Mesodermal cell (in vitro differentiated cells): ENCODE measurements around the gene VSTM4.

Source experiments
- H3K27ac ChIP-seq: 2 replicates; pipeline ENCODE4 v1.7.0; 2013; ENCODE audit warnings: mild to moderate bottlenecking, low read depth, low read length, moderate library complexity; ENCODE audit not compliant: severe bottlenecking
- H3K36me3 ChIP-seq: 2 replicates; pipeline ENCODE4 v1.7.1; 2013; ENCODE audit warnings: mild to moderate bottlenecking, low read length, moderate library complexity; ENCODE audit not compliant: control insufficient read depth, insufficient read depth
- H3K4me1 ChIP-seq: one replicate; pipeline ENCODE4 v1.7.1; 2013; ENCODE audit warnings: mild to moderate bottlenecking, low read length; ENCODE audit not compliant: insufficient read depth, control insufficient read depth, poor library complexity, severe bottlenecking
- H3K4me3 ChIP-seq: 2 replicates; pipeline ENCODE4 v1.7.0; 2013; ENCODE audit warnings: low read length, control low read depth, mild to moderate bottlenecking; ENCODE audit not compliant: insufficient read depth, poor library complexity, severe bottlenecking; ENCODE audit errors: extremely low read depth
- H3K9me3 ChIP-seq: 2 replicates; pipeline ENCODE4 v1.7.1; 2013; ENCODE audit warnings: mild to moderate bottlenecking, low read length, moderate library complexity; ENCODE audit not compliant: control insufficient read depth
- WGBS, 2 experiments: methylation state at CpG; one replicate each; pipeline ENCODE4 v1.1.5; 2013; ENCODE audit warnings: missing lambda C conversion rate in 2 of 2; ENCODE audit not compliant: insufficient coverage in 2 of 2; 5-methylcytosine and 5-hydroxymethylcytosine counted together

VSTM4 gene

GRCh38 chr10:49007129-49007528 is 108.2 kb downstream of the VSTM4 start:
- Histone ChIP-seq H3K9me3 (no peaks in the 10 kb centered on the region), H3K4me1 (no peaks in the 10 kb centered on the region), H3K27ac (no peak overlapping the region), H3K36me3 (no peaks in the 10 kb centered on the region), H3K4me3 (no peak overlapping the region)
- WGBS, 2 experiments, result 56 to 59% methylated on average over 3 of the region's 5 CpGs

GRCh38 chr10:49005270-49005669 is 110.1 kb downstream of the VSTM4 start:
- Histone ChIP-seq H3K4me3 (no peak overlapping the region), H3K4me1 (no peaks in the 10 kb centered on the region), H3K27ac (no peak overlapping the region), H3K36me3 (no peaks in the 10 kb centered on the region), H3K9me3 (no peaks in the 10 kb centered on the region)
- WGBS, 2 experiments, result 90 to 93% methylated on average over 5 of the region's 5 CpGs

GRCh38 chr10:49001870-49002672 is 113.3 kb downstream of the VSTM4 start:
- Histone ChIP-seq H3K9me3 (no peaks in the 10 kb centered on the region), H3K27ac (no peak overlapping the region), H3K4me1 (no peaks in the 10 kb centered on the region), H3K36me3 (no peaks in the 10 kb centered on the region), H3K4me3 (no peak overlapping the region)
- 82 to 83% methylated on average over 13 of the region's 17 CpGs for WGBS, 2 experiments

GRCh38 chr10:49001402-49001801 is 113.9 kb downstream of the VSTM4 start:
- Histone ChIP-seq H3K36me3 (no peaks in the 10 kb centered on the region), H3K27ac (no peak overlapping the region), H3K4me3 (no peak overlapping the region), H3K9me3 (no peaks in the 10 kb centered on the region), H3K4me1 (no peaks in the 10 kb centered on the region)
- 60 to 61% methylated on average over 7 to 9 of the region's 9 CpGs for WGBS, 2 experiments

GRCh38 chr10:49000437-49001398 is 114.6 kb downstream of the VSTM4 start:
- Histone ChIP-seq H3K9me3 (no peaks in the 10 kb centered on the region), H3K36me3 (no peaks in the 10 kb centered on the region), H3K27ac (no peak overlapping the region), H3K4me1 (no peaks in the 10 kb centered on the region), H3K4me3 (no peak overlapping the region)
- WGBS, 2 experiments, result 82 to 92% methylated on average over 12 of the region's 13 CpGs

GRCh38 chr10:48999346-48999745 is 116.0 kb downstream of the VSTM4 start:
- 95% methylated on average over 2 of the region's 2 CpGs for WGBS, 2 experiments
- Histone ChIP-seq H3K9me3 (no peaks in the 10 kb centered on the region), H3K27ac (no peak overlapping the region), H3K36me3 (no peaks in the 10 kb centered on the region), H3K4me3 (no peak overlapping the region), H3K4me1 (no peaks in the 10 kb centered on the region)

- H3K4me1 ChIP-seq, result no peaks in the 10 kb centered on the region
- no peaks in the 10 kb centered on the region for H3K36me3 ChIP-seq
- WGBS, 2 experiments, result 60 to 90% methylated on average over 3 of the region's 3 CpGs
- no peak overlapping the region for H3K4me3 ChIP-seq
- H3K9me3 ChIP-seq, result no peaks in the 10 kb centered on the region
- H3K27ac ChIP-seq, result no peak overlapping the region
Observed at GRCh38 chr10:48996329-48996728, 119.0 kb downstream of the VSTM4 start.

- 79 to 90% methylated on average over 3 to 5 of the region's 5 CpGs for WGBS, 2 experiments
- H3K4me1 ChIP-seq, result no peaks in the 10 kb centered on the region
- no peaks in the 10 kb centered on the region for H3K9me3 ChIP-seq
- H3K36me3 ChIP-seq, result no peaks in the 10 kb centered on the region
- no peak overlapping the region for H3K27ac ChIP-seq
- H3K4me3 ChIP-seq, result no peak overlapping the region
Observed at GRCh38 chr10:48993627-48994026, 121.7 kb downstream of the VSTM4 start.

- H3K4me1 ChIP-seq, result no peaks in the 10 kb centered on the region
- no CpG with 5 or more reads among the region's 1 CpG for WGBS, 2 experiments
Observed at GRCh38 chr10:48990226-48990625, 125.1 kb downstream of the VSTM4 start.

GRCh38 chr10:48985621-48986158 is 129.6 kb downstream of the VSTM4 start:
- H3K27ac ChIP-seq, result no peak overlapping the region
- H3K9me3 ChIP-seq, result no peaks in the 10 kb centered on the region
- no peaks in the 10 kb centered on the region for H3K4me1 ChIP-seq
- WGBS, 2 experiments, result 93 to 96% methylated on average over 6 to 7 of the region's 7 CpGs
- H3K36me3 ChIP-seq, result no peaks in the 10 kb centered on the region
- H3K4me3 ChIP-seq, result no peak overlapping the region

More at GRCh38 chr10:48990226-48990625, 125.1 kb downstream of the VSTM4 start:
- Histone ChIP-seq H3K36me3 (no peaks in the 10 kb centered on the region), H3K4me3 (no peak overlapping the region), H3K9me3 (no peaks in the 10 kb centered on the region), H3K27ac (no peak overlapping the region)
